Ovary (tissue), 9 donors: ENCODE results near the gene TSGA10IP. TPM values are rescaled to one million over a fixed set of nuclear protein-coding genes. Genes with fewer than 3 reads are reported as not detected.
"Not testable (repeated sequence)": the region's sequence is repeated elsewhere in the genome, so short reads cannot be mapped to it uniquely, and the experiment has no call there.

Experiments
- DNase-seq, 5 donors: peaks; one replicate each; pipeline ENCODE4 v3.0.0-alpha.2; 2019 to 2020
- H3K27ac ChIP-seq, 2 donors: fragments of 200-600 bp; one replicate each; pipeline versions ENCODE4 v1.5.1 to v1.8.0; 2019 to 2022
- H3K27me3 ChIP-seq: fragments of 200-600 bp; one replicate; pipeline ENCODE4 v1.8.0; 2022
- H3K36me3 ChIP-seq: fragments of 200-600 bp; sonication (generic); one replicate; pipeline ENCODE4 v1.5.1; 2019
- H3K4me1 ChIP-seq: one replicate; pipeline ENCODE4 v1.8.1; 2013; ENCODE audit warnings: mild to moderate bottlenecking, moderate library complexity; ENCODE audit not compliant: insufficient read depth
- H3K4me3 ChIP-seq: fragments of 200-600 bp; sonication (generic); one replicate; pipeline ENCODE4 v1.5.1; 2017
- H3K9me3 ChIP-seq, 2 donors: fragments of 200-600 bp in 1 of 2; sonication (generic) in 1 of 2; one replicate each; pipeline versions ENCODE4 v1.5.1 to v1.8.1; 2013 to 2019; ENCODE audit warnings: mild to moderate bottlenecking in 1 of 2, moderate library complexity in 1 of 2
- CTCF ChIP-seq, 3 donors: fragments of 450-650 bp in 2 of 3; fragments of 200-600 bp in 1 of 3; IDR thresholded peaks; one replicate each; pipeline versions ENCODE4 v1.5.1 to v1.8.0; 2016 to 2022; ENCODE audit warnings: antibody characterized with exemption in 3 of 3, mild to moderate bottlenecking in 1 of 3
- EP300 ChIP-seq: sonication (generic); formaldehyde crosslinking; IDR thresholded peaks from one replicate; pipeline ENCODE4 v1.6.1; 2017; ENCODE audit warnings: antibody characterized with exemption
- POLR2A ChIP-seq: fragments of 450-650 bp; IDR thresholded peaks from one replicate; pipeline ENCODE4 v1.6.1; 2017; ENCODE audit warnings: antibody characterized with exemption, mild to moderate bottlenecking, moderate library complexity
- WGBS, 3 donors: extraction: QIAGEN DNeasy Blood & Tissue Kit in 1 of 3; methylation state at CpG; one replicate each; pipeline versions ENCODE4 v1.1.5 to v1.1.7; 2013 to 2017; 5-methylcytosine and 5-hydroxymethylcytosine counted together
- intact Hi-C, 4 donors: fragments of 100-400 bp; cut with DNase I; formaldehyde crosslinking; loops; one replicate each; pipeline versions ENCODE4 v1.11.0 to v1.15.1; 2022 to 2023
- polyA plus RNA-seq, 2 donors: library from polyadenylated mRNA; stranded (reverse); fragments of 200-250 nt in 1 of 2; fragments of 350-450 nt in 1 of 2; fragmentation: Illumina TruSeq in 1 of 2; extraction: RNeasy Lipid Tissue Mini Kit (QIAGEN cat#74804) in 1 of 2; gene quantifications; one replicate each; pipeline ENCODE4 v1.2.3, GENCODE V29; 2013 to 2014
- total RNA-seq, 7 donors: library from RNA; depleted of rRNA in 2 of 7; stranded (reverse); fragments of >200 nt in 2 of 7; fragmentation: NEBNext Ultra II Directional in 3 of 7; extraction: Animal tissue kit (Norgen Biotek cat#: 25700) in 3 of 7; gene quantifications; one replicate each; pipeline versions ENCODE4 v1.1.0 to v1.2.4, GENCODE V29; 2016 to 2023
- donor health status: DM: no; HTN: no; CAD: no; lungs with moderate emphysema.
- donor health status: DM: no; HTN: no; CAD: no.
- donor health status: Bipolar disorder and iron deficiency.
- donor health status: DM: yes; HTN: yes; CAD: no.
- donor health status: DM: no; HTN: no; CAD: no.
- donor health status: DM: yes; HTN: yes; CAD: no.

Gene TSGA10IP
- total and polyA plus RNA-seq, 9 donors: not detected

- H3K9me3 ChIP-seq: no peaks in the 10 kb centered on the region
- no peak overlapping the region for H3K4me3 ChIP-seq
- H3K27me3 ChIP-seq: no peaks in the 10 kb centered on the region
- 78 to 82% (median 80%) methylated on average over 4 of the region's 4 CpGs for WGBS, 3 donors
- no peak overlapping the region for H3K27ac ChIP-seq
- no peaks in the 10 kb centered on the region for H3K4me1 ChIP-seq
- TF ChIP-seq POLR2A (no peak), EP300 (no peak), CTCF (IDR thresholded peaks at IDR 0.05) (no peak)
- no peaks in the 10 kb centered on the region for H3K36me3 ChIP-seq
- DNase-seq: no peak
- intact Hi-C loops: no loop called here
These were observed 1.4 kb downstream of the TSGA10IP start for GRCh38 chr11:65946655-65947054.

DNA sequence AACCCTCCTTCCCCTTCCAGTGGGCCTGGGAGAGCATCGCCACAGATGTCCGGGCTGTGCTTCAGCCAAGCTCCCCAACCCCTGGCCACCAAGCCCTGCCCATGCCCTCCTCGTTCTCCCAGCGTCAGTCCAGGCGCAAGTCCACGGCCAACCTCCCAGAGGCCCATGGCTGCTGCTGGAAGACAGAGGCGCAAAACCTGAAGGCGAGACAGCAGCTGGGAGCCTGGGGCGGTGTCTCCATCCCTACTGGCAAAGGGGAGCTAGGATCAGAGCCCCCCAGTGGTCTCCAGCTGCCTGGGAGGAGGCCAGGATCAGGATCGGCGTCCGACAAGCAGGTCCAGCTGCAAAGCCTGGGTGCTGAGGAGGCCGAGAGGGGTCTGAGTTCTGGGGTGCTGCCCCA lies 1.9 kb downstream of the TSGA10IP start:
- H3K27ac ChIP-seq: no peak overlapping the region
- TF ChIP-seq CTCF (IDR thresholded peaks at IDR 0.05) (no peak), EP300 (no peak), POLR2A (no peak)
- H3K27me3 ChIP-seq: no peaks in the 10 kb centered on the region
- DNase-seq: no peak
- 34 to 45% (median 36%) methylated on average over 13 of the region's 13 CpGs for WGBS, 3 donors
- H3K36me3 ChIP-seq: no peaks in the 10 kb centered on the region
- intact Hi-C loops: no loop called here
- no peaks in the 10 kb centered on the region for H3K4me1 ChIP-seq
- H3K4me3 ChIP-seq: no peak overlapping the region
- no peaks in the 10 kb centered on the region for H3K9me3 ChIP-seq

GRCh38 chr11:65947603-65948125 lies 2.4 kb downstream of the TSGA10IP start:
- H3K4me1 ChIP-seq: no peaks in the 10 kb centered on the region
- no peaks in the 10 kb centered on the region for H3K36me3 ChIP-seq
- intact Hi-C loops: no loop called here
- DNase-seq: no peak
- no peaks in the 10 kb centered on the region for H3K9me3 ChIP-seq
- no peak overlapping the region for H3K27ac ChIP-seq
- H3K4me3 ChIP-seq: no peak overlapping the region
- 82 to 83% (median 83%) methylated on average over 12 of the region's 12 CpGs for WGBS, 3 donors
- TF ChIP-seq POLR2A (no peak), CTCF (IDR thresholded peaks at IDR 0.05) (no peak), EP300 (no peak)
- H3K27me3 ChIP-seq: no peaks in the 10 kb centered on the region

DNA sequence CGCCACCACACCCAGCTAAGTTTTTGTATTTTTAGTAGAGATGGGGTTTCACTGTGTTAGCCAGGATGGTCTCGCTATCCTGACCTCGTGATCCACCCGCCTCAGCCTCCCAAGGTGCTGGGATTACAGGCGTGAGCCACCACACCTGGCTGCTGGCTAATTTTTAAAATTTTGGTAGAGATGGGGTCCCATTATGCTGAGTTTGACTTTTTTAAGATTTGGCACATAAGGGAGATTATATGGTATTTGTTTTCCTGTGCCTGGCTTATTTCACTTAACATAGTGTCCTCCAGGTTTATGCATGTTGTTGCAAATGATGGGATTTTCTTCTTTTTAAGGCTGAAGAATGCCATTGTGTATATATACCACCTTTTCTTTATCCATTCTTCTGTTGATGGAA lies 5.4 kb downstream of the TSGA10IP start:
- intact Hi-C loops, H3K27me3 ChIP-seq, H3K27ac ChIP-seq, H3K4me1 ChIP-seq, H3K36me3 ChIP-seq, H3K4me3 ChIP-seq, H3K9me3 ChIP-seq, DNase-seq: not testable (repeated sequence)
- 91 to 93% (median 92%) methylated on average over 5 of the region's 5 CpGs for WGBS, 3 donors

DNA sequence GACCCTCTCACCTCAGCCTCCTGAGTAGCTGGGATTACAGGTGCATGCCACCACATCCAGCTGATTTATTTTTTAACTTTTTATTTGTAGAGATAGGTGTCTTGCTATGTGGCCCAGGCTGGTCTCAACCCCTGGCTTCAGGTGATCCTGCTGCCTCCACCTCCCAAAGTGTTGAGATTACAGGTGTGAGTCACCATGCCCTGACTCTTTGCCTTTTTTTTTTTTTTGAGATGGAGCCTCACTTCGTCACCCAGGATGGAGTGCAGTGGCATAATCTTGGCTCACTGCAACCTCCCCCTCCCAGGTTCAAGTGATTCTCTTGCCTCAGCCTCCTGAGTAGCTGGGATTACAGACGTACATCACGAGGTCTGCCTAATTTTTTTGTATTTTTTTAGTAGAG lies 6.4 kb downstream of the TSGA10IP start:
- H3K27ac ChIP-seq, H3K9me3 ChIP-seq, H3K27me3 ChIP-seq, intact Hi-C loops, DNase-seq, H3K4me1 ChIP-seq, H3K36me3 ChIP-seq, H3K4me3 ChIP-seq: not testable (repeated sequence)
- WGBS, 3 donors: 46 to 59% (median 52%) methylated on average over 3 of the region's 3 CpGs
